Measurements from ENCODE around the gene ACADS. TPM values are rescaled to one million over a fixed set of nuclear protein-coding genes. Genes with fewer than 3 reads are reported as not detected.

ACADS gene
- total RNA-seq, 6 experiments from 2014 or later, result 94.1 to 172 (median 156) TPM

DNA sequence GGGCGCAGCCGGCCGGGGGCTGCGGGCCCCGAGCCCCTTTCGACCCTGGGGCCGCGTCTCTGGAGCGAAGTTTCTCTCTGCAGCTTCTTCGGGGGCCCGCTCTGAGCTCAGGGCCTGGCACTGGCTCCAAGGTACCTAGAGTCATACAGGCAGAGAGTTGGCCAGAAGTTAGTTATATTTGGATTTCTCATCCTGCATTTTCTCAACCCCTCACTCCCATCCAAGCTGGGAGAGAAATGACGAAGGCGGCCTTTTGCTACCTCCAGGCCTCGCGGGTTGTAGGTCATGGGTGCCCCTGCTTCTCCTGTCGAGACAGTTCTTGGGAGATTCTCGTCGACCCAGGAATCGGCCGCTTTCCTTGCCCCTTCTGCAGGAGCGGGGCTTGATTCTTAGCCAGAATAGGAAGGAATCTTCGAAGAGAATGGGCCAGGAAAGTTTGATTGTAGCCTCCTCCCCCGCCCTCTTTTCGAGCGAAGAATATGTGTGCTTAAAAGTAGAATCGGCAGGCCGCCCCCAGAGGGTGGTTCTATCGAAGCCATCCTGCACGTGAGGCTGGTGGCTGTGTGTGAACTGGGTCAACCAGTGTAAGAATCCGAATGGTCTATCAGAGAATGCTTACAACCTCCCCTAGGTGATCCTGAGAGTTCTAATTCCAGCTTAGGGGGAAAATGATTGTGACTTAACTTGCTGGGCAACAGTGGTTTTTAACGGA is 37.9 kb upstream of the ACADS start:
- Histone ChIP-seq H3K9me3 (no peaks in the 10 kb centered on the region), H3K27me3 (no peaks in the 10 kb centered on the region), H3K36me3 (no peaks in the 10 kb centered on the region), H3K4me3 (peak overlapping the region; percentile 96 to 99 (median 99)), H3K27ac (peak overlapping the region; percentile 60 to 95 (median 87)), H3K4me1 (peaks cover 0 to 44% (median 13%) of the 10 kb centered on the region in 4 donors)
- intact Hi-C loops (cut with DNase I), result no loop called here
- no peak for ATAC-seq
- DNase-seq, result peak in 1 of 3 donors; percentile 63
- 0% methylated on average over 15 of the region's 31 CpGs for WGBS (ENCODE audit: insufficient coverage, low coverage, low lambda C conversion rate, missing lambda C conversion rate)
- no peak for TF ChIP-seq POLR2A (IDR thresholded peaks at IDR 0.05)
- TF ChIP-seq, protein P1, sequence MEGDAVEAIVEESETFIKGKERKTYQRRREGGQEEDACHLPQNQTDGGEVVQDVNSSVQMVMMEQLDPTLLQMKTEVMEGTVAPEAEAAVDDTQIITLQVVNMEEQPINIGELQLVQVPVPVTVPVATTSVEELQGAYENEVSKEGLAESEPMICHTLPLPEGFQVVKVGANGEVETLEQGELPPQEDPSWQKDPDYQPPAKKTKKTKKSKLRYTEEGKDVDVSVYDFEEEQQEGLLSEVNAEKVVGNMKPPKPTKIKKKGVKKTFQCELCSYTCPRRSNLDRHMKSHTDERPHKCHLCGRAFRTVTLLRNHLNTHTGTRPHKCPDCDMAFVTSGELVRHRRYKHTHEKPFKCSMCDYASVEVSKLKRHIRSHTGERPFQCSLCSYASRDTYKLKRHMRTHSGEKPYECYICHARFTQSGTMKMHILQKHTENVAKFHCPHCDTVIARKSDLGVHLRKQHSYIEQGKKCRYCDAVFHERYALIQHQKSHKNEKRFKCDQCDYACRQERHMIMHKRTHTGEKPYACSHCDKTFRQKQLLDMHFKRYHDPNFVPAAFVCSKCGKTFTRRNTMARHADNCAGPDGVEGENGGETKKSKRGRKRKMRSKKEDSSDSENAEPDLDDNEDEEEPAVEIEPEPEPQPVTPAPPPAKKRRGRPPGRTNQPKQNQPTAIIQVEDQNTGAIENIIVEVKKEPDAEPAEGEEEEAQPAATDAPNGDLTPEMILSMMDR (IDR thresholded peaks at IDR 0.05), result no peak

DNA sequence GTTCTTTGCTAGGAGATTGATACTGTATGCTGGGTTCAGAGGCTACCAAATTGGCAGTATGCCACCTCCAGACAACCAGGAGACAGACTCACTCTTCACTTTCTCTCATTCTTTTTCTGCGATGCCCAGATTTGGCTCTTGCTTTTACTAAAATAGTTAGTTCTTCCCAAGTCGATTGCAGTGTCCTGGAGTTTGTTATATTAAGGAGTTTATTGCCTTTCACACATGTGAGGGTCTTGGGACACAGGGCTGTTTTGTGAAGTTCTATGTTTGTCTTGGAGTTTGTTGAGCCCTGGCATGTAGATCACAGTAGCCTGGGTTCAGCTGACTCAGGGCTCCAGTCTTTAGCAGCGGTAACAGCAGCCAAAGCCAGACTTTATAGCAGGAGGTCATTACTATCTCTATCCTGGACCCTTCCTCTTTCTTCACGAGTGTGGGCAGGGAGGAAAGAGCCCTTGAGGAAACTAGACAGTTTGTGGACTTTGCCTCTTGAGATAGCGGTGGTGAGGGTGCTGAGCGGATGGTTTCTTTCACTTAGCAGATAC is 37.0 kb upstream of the ACADS start:
- Histone ChIP-seq H3K27ac (peak overlapping the region; percentile 38 to 95 (median 87)), H3K27me3 (no peaks in the 10 kb centered on the region), H3K4me1 (peaks cover 0 to 52% (median 17%) of the 10 kb centered on the region in 4 donors), H3K4me3 (peak overlapping the region; percentile 96 to 99 (median 99)), H3K36me3 (no peaks in the 10 kb centered on the region), H3K9me3 (no peaks in the 10 kb centered on the region)
- intact Hi-C loops (cut with DNase I), result no loop called here
- TF ChIP-seq, protein P1 (IDR thresholded peaks at IDR 0.05), result no peak
- no peak for TF ChIP-seq POLR2A (IDR thresholded peaks at IDR 0.05)
- DNase-seq (peak in 1 of 3 donors; percentile 61), ATAC-seq (peak in 1 of 4 donors; percentile 0)
- WGBS (ENCODE audit: insufficient coverage, low coverage, low lambda C conversion rate, missing lambda C conversion rate), result 3% methylated on average over 6 of the region's 6 CpGs

DNA sequence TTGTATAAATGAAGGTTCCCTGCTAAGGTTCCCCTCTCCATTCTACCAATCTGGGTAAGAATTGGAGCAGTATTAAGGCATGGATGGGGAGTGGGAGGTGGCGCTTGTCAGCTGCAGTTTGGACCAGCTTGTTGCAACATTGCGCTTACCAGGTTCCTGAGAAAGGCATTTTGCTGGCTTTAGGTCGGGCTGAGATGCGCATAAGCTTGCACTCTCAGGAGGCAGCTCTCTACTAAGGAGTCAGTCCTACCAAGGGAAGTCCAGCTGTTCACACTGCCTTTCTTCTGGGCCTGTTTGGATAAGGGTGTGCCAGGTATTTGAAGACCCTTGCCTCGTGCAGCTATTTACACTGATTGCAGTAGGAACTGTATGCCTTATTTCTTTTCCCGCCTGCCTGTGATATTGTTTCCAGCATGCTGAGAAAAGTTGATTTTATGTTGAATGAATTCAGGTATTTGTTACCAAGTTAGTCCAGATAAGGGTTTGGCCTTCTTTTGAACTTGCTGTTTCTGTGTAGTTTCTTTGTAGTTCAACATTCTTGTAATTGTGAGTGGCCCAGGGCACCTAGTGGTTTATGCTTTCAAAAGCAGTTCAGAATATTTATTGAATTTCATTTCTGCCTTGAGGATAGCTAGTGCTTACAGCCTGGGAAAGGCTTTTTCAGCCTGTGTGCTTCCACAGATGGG is 36.1 kb upstream of the ACADS start:
- 49% methylated on average over 2 of the region's 6 CpGs for WGBS (ENCODE audit: insufficient coverage, low coverage, low lambda C conversion rate, missing lambda C conversion rate)
- intact Hi-C loops (cut with DNase I), result no loop called here
- no peak for ATAC-seq
- Histone ChIP-seq H3K27me3 (no peaks in the 10 kb centered on the region), H3K4me1 (peaks cover 0 to 55% (median 17%) of the 10 kb centered on the region in 4 donors), H3K9me3 (no peaks in the 10 kb centered on the region), H3K27ac (peak overlapping the region in 1 of 3 donors; percentile 78), H3K36me3 (peaks cover 0 to 7% (median 3%) of the 10 kb centered on the region in 4 donors), H3K4me3 (peak overlapping the region; percentile 96 to 99 (median 99))
- no peak for DNase-seq
- TF ChIP-seq POLR2A (IDR thresholded peaks at IDR 0.05), result no peak
- TF ChIP-seq, protein P1 (IDR thresholded peaks at IDR 0.05), result no peak

DNA sequence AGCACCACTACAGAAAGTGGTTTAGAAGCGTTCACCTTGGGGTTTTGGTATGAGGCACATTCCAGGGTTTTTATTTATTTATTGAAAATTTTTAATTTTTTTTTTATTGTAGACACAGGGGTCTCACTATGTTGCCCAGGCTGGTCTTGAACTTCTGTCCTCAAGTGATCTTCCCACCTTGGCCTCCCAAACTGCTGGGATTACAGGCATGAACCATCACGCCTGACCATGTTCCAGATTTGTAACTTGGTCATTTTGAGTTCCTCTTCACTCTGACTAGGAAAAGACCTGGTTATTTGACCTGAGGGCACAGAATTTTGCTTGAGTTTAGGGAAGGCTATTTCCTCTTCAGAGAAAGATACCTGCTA is 35.6 kb upstream of the ACADS start:
- H3K36me3 ChIP-seq, result peaks cover 0 to 13% (median 6%) of the 10 kb centered on the region in 4 donors
- 95% methylated on average over 2 of the region's 2 CpGs for WGBS (ENCODE audit: insufficient coverage, low coverage, low lambda C conversion rate, missing lambda C conversion rate)
- peaks cover 0 to 55% (median 17%) of the 10 kb centered on the region in 4 donors for H3K4me1 ChIP-seq
- H3K4me3 ChIP-seq, result no peak overlapping the region
- ATAC-seq, result no peak
- DNase-seq, result no peak
- no peaks in the 10 kb centered on the region for H3K27me3 ChIP-seq
- intact Hi-C loops (cut with DNase I), result no loop called here
- TF ChIP-seq, protein P1 (IDR thresholded peaks at IDR 0.05), result no peak
- no peak for TF ChIP-seq POLR2A (IDR thresholded peaks at IDR 0.05)
- peak overlapping the region in 1 of 3 donors; percentile 78 for H3K27ac ChIP-seq
- H3K9me3 ChIP-seq, result no peaks in the 10 kb centered on the region
